GM12878 (cell line): ENCODE measurements around the gene PTPRM.

Source experiments
- BCL11A ChIP-seq: IDR thresholded peaks from 2 replicates; pipeline ENCODE4 v1.6.1; 2011; ENCODE audit warnings: low read depth, low read length
- BHLHE40 ChIP-seq, 2 experiments: fragments of 450-650 bp in 1 of 2; IDR thresholded peaks; 2 replicates each; pipeline ENCODE4 v1.6.1; 2011 to 2017; ENCODE audit warnings: low read depth in 2 of 2, borderline replicate concordance in 1 of 2, improper control_type of control experiment in 1 of 2, low read length in 1 of 2, mild to moderate bottlenecking in 1 of 2
- CHD1 ChIP-seq: IDR thresholded peaks from 2 replicates; pipeline ENCODE4 v1.6.1; 2012; ENCODE audit warnings: low read depth, low read length, improper control_type of control experiment
- HDGF ChIP-seq: fragments of 450-650 bp; IDR thresholded peaks from 2 replicates; pipeline ENCODE4 v1.6.1; 2016; ENCODE audit warnings: antibody characterized with exemption
- LARP7 ChIP-seq: fragments of 450-650 bp; IDR thresholded peaks from 2 replicates; pipeline ENCODE4 v1.6.1; 2017; ENCODE audit warnings: mild to moderate bottlenecking
- NFYB ChIP-seq: IDR thresholded peaks from 2 replicates; pipeline ENCODE4 v1.6.1; 2011; ENCODE audit warnings: low read depth, mild to moderate bottlenecking, low read length, improper control_type of control experiment, moderate library complexity; ENCODE audit not compliant: insufficient read depth
- POLR2A ChIP-seq: IDR thresholded peaks from 2 replicates; pipeline ENCODE4 v1.6.1; 2011; ENCODE audit warnings: low read depth, mild to moderate bottlenecking, low read length
- RFX5 ChIP-seq: IDR thresholded peaks from 2 replicates; pipeline ENCODE4 v1.6.1; 2011; ENCODE audit warnings: low read depth, low read length, improper control_type of control experiment
- SMC3 ChIP-seq: IDR thresholded peaks from 2 replicates; pipeline ENCODE4 v1.6.1; 2011; ENCODE audit warnings: low read length, improper control_type of control experiment, borderline replicate concordance
- ZSCAN29 ChIP-seq: fragments of 450-650 bp; IDR thresholded peaks from 2 replicates; pipeline ENCODE4 v1.6.1; 2017; ENCODE audit warnings: mild to moderate bottlenecking, moderate library complexity
- TF ChIP-seq, protein P1 (sequence below): IDR thresholded peaks from 2 replicates; pipeline ENCODE4 v1.6.1; 2012; ENCODE audit warnings: low read depth, low read length, improper control_type of control experiment
- TF ChIP-seq, protein P2 (sequence below), 3 experiments: IDR thresholded peaks in 2 of 3; conservative IDR thresholded peaks in 1 of 3; 2 replicates each; pipeline ENCODE4 v1.5.1; 2011; ENCODE audit warnings: low read depth in 3 of 3, low read length in 3 of 3, mild to moderate bottlenecking in 3 of 3, control low read depth in 2 of 3, moderate library complexity in 2 of 3, inconsistent platforms in 1 of 3, mixed read lengths in 1 of 3; ENCODE audit not compliant: control insufficient read depth in 2 of 3, insufficient read depth in 1 of 3; ENCODE audit errors: extremely low read depth in 1 of 3
- TF ChIP-seq, protein P3 (sequence below): IDR thresholded peaks from 2 replicates; pipeline ENCODE4 v1.6.1; 2012; ENCODE audit warnings: mild to moderate bottlenecking, low read depth, low read length

DNA sequence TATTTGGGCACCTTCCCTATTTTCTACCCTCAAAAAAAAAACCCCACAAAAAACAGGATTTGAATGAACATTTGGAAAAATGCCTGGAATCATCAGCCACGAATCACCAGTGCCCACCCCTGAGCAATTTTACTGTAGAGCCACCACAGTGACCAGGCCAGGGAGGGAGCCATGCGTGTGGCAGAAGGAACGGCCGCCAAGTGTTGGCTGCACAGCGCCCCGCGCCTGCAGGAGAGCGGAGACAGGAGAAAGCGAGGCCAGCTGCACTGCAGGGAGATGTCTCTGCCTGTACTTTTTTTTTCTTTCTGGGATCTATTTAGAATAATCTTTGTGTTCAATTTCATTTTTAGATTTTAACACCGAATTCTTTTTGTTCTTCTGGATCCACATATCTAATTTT lies 772.8 kb downstream of the PTPRM start:
- TF ChIP-seq POLR2A (no peak), RFX5 (no peak), ZSCAN29 (no peak), HDGF (no peak), NFYB (no peak), LARP7 (no peak), BHLHE40 (IDR thresholded peaks at IDR 0.05; ENCODE audit: borderline replicate concordance in 1 of 2, low read depth in 2 of 2, low read length in 1 of 2) (no peak), CHD1 (no peak), SMC3 (no peak), BCL11A (no peak)
- TF ChIP-seq, protein P1, sequence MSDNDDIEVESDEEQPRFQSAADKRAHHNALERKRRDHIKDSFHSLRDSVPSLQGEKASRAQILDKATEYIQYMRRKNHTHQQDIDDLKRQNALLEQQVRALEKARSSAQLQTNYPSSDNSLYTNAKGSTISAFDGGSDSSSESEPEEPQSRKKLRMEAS: no peak
- TF ChIP-seq, protein P2, sequence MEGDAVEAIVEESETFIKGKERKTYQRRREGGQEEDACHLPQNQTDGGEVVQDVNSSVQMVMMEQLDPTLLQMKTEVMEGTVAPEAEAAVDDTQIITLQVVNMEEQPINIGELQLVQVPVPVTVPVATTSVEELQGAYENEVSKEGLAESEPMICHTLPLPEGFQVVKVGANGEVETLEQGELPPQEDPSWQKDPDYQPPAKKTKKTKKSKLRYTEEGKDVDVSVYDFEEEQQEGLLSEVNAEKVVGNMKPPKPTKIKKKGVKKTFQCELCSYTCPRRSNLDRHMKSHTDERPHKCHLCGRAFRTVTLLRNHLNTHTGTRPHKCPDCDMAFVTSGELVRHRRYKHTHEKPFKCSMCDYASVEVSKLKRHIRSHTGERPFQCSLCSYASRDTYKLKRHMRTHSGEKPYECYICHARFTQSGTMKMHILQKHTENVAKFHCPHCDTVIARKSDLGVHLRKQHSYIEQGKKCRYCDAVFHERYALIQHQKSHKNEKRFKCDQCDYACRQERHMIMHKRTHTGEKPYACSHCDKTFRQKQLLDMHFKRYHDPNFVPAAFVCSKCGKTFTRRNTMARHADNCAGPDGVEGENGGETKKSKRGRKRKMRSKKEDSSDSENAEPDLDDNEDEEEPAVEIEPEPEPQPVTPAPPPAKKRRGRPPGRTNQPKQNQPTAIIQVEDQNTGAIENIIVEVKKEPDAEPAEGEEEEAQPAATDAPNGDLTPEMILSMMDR (IDR thresholded peaks at IDR 0.05 in 2 of 3, conservative IDR thresholded peaks at IDR 0.05 in 1 of 3; ENCODE audit: control insufficient read depth in 2 of 3, extremely low read depth in 1 of 3, insufficient read depth in 1 of 3, low read depth in 3 of 3, low read length in 3 of 3): no peak
- TF ChIP-seq, protein P3, sequence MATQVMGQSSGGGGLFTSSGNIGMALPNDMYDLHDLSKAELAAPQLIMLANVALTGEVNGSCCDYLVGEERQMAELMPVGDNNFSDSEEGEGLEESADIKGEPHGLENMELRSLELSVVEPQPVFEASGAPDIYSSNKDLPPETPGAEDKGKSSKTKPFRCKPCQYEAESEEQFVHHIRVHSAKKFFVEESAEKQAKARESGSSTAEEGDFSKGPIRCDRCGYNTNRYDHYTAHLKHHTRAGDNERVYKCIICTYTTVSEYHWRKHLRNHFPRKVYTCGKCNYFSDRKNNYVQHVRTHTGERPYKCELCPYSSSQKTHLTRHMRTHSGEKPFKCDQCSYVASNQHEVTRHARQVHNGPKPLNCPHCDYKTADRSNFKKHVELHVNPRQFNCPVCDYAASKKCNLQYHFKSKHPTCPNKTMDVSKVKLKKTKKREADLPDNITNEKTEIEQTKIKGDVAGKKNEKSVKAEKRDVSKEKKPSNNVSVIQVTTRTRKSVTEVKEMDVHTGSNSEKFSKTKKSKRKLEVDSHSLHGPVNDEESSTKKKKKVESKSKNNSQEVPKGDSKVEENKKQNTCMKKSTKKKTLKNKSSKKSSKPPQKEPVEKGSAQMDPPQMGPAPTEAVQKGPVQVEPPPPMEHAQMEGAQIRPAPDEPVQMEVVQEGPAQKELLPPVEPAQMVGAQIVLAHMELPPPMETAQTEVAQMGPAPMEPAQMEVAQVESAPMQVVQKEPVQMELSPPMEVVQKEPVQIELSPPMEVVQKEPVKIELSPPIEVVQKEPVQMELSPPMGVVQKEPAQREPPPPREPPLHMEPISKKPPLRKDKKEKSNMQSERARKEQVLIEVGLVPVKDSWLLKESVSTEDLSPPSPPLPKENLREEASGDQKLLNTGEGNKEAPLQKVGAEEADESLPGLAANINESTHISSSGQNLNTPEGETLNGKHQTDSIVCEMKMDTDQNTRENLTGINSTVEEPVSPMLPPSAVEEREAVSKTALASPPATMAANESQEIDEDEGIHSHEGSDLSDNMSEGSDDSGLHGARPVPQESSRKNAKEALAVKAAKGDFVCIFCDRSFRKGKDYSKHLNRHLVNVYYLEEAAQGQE: no peak
